Measurements from ENCODE around the gene ARHGAP22. TPM values are rescaled to one million over a fixed set of nuclear protein-coding genes. Genes with fewer than 3 reads are reported as not detected.

Gene ARHGAP22
- total RNA-seq, 1 experiment from 2014 or later: 13.5 TPM

DNA sequence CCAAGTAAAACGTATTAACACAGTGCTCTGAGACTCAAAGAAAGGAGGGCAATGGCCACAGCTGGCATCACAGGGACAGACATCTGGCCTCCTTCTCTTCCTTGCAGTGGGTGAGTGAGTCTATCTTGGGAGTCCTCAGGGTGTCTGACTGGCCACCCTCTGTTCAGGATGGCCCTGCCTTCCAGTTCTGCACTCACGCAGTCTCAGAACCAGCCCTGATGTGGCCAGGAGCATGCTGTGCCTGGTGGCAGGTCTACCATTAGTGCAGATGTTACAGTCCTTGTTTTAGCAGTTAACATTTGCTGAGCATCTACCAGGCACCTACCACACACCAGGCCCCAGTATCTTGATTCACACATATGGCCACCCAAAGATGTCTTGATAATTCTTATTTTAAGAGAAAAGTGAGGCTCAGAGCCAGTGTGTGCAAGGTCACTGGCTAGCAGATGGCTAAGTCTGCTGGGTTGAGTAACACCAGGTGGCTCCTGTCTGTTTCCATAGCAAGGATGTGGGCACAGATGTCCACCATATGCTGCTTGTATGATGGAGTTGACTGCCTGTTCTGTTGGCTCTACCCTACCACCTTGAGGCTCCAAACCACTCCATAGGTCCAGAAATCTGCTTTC is 23.2 kb upstream of the ARHGAP22 start:
- BruUV-seq (replicated peaks): no TSS peak
- Mint-ChIP-seq H3K27me3 (ENCODE audit: insufficient read depth, unreplicated experiment) (no peaks in the 10 kb centered on the region), H3K27ac (ENCODE audit: unreplicated experiment) (no peak overlapping the region), H3K9me3 (ENCODE audit: unreplicated experiment) (no peaks in the 10 kb centered on the region), H3K4me3 (ENCODE audit: unreplicated experiment) (no peak overlapping the region), H3K4me1 (ENCODE audit: low read depth, unreplicated experiment) (no peaks in the 10 kb centered on the region), H3K36me3 (ENCODE audit: insufficient read depth, unreplicated experiment) (no peaks in the 10 kb centered on the region)
- CTCF ChIA-PET: no interaction called here
- Histone ChIP-seq H3K4me3 (ENCODE audit: low read depth, low read length) (no peak overlapping the region), H3K9me3 (no peaks in the 10 kb centered on the region), H3K36me3 (ENCODE audit: control insufficient read depth, insufficient read depth, low read length) (no peaks in the 10 kb centered on the region), H3K27me3 (replicated peaks; ENCODE audit: control insufficient read depth, insufficient read depth, low read length) (no peaks in the 10 kb centered on the region), H3K4me1 (no peaks in the 10 kb centered on the region)
- intact Hi-C loops (cut with micrococcal nuclease; ENCODE audit: unreplicated experiment): no loop called here
- TF ChIP-seq, protein P1, sequence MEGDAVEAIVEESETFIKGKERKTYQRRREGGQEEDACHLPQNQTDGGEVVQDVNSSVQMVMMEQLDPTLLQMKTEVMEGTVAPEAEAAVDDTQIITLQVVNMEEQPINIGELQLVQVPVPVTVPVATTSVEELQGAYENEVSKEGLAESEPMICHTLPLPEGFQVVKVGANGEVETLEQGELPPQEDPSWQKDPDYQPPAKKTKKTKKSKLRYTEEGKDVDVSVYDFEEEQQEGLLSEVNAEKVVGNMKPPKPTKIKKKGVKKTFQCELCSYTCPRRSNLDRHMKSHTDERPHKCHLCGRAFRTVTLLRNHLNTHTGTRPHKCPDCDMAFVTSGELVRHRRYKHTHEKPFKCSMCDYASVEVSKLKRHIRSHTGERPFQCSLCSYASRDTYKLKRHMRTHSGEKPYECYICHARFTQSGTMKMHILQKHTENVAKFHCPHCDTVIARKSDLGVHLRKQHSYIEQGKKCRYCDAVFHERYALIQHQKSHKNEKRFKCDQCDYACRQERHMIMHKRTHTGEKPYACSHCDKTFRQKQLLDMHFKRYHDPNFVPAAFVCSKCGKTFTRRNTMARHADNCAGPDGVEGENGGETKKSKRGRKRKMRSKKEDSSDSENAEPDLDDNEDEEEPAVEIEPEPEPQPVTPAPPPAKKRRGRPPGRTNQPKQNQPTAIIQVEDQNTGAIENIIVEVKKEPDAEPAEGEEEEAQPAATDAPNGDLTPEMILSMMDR (IDR thresholded peaks at IDR 0.05; ENCODE audit: insufficient read depth in 1 of 2, low read depth in 1 of 2, low read length in 1 of 2, severe bottlenecking in 1 of 2, unreplicated experiment in 1 of 2): no peak
- no peak for DNase-seq
- POLR2A ChIA-PET: no interaction called here

DNA sequence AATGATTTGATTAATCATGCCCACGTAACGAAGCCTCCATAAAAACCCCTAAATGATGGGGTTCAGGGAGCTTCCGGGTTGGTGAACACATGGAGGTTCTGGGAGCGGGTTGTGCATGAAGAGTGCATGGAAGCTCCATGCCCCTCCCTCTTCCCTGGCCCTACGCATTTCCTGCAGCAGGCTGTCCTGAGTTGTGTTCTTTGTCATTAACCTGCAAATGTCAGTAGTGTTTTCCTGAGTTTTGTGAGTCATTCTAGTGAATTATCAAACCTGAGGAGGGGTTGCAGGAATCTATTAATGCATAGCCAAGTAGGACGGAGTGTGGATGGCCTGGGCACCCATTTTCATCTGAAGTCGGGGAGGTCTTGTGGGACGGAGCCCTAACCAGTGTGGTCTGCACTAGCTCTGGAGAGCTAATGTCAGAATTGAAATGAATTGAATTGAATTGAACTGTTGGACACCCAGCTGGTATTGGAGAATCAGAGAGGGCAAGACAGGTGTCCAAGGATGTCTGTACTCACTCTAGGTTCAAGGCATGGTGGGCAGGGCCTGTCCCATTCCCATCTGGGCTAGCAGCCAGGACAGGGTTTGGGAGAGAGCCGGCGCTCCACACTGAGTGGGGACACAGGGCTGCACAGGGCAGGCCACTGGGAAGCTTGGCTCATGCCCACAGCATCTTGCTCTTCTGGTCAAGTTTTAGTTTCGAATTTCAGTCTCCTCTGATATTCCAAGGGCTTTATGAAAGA is 22.3 kb upstream of the ARHGAP22 start:
- CTCF ChIA-PET: interaction anchor here (0.6 kb wide), 1 partner anchor 13 kb away, joined by 3 read pairs; no protein-coding TSS in a partner anchor
- Mint-ChIP-seq H3K4me1 (ENCODE audit: low read depth, unreplicated experiment) (no peaks in the 10 kb centered on the region), H3K27ac (ENCODE audit: unreplicated experiment) (no peak overlapping the region), H3K36me3 (ENCODE audit: insufficient read depth, unreplicated experiment) (no peaks in the 10 kb centered on the region), H3K9me3 (ENCODE audit: unreplicated experiment) (no peaks in the 10 kb centered on the region), H3K4me3 (ENCODE audit: unreplicated experiment) (no peak overlapping the region), H3K27me3 (ENCODE audit: insufficient read depth, unreplicated experiment) (no peaks in the 10 kb centered on the region)
- BruUV-seq (replicated peaks): no TSS peak
- no peaks in the 10 kb centered on the region for H3K4me1 ChIP-seq
- TF ChIP-seq, protein P1 (IDR thresholded peaks at IDR 0.05; ENCODE audit: insufficient read depth in 1 of 2, low read depth in 1 of 2, low read length in 1 of 2, severe bottlenecking in 1 of 2, unreplicated experiment in 1 of 2): no peak
- H3K27me3 ChIP-seq (replicated peaks; ENCODE audit: control insufficient read depth, insufficient read depth, low read length): no peaks in the 10 kb centered on the region
- no peak for DNase-seq
- intact Hi-C loops (cut with micrococcal nuclease; ENCODE audit: unreplicated experiment): no loop called here
- POLR2A ChIA-PET: no interaction called here
- no peaks in the 10 kb centered on the region for H3K9me3 ChIP-seq
- H3K36me3 ChIP-seq (ENCODE audit: control insufficient read depth, insufficient read depth, low read length): no peaks in the 10 kb centered on the region
- no peak overlapping the region for H3K4me3 ChIP-seq (ENCODE audit: low read depth, low read length)

DNA sequence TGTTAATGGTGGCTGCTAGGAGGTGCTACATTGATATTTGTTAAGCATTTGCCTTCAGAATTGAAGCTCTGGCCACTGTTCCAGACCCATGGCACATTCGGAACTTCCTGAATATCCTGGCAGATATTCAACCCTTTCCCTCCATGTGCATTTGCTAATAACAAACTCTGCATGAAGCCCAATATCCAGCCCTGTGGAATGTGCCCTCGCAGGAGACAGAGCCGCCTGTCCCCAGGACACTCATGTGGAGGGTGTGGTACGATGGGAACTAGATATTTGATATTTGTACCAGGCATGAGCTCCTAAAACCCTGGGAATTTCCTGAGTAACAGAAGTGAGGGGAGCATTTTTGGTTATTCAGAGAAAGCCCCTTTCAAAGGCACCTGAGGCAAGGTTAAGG is 21.6 kb upstream of the ARHGAP22 start:
- no TSS peak for BruUV-seq (replicated peaks)

More for the DNA sequence above, 21.6 kb upstream of the ARHGAP22 start:
- Histone ChIP-seq H3K4me3 (ENCODE audit: low read depth, low read length) (no peak overlapping the region), H3K4me1 (no peaks in the 10 kb centered on the region), H3K9me3 (no peaks in the 10 kb centered on the region), H3K27me3 (replicated peaks; ENCODE audit: control insufficient read depth, insufficient read depth, low read length) (no peaks in the 10 kb centered on the region), H3K36me3 (ENCODE audit: control insufficient read depth, insufficient read depth, low read length) (no peaks in the 10 kb centered on the region)
- no peaks in the 10 kb centered on the region for H3K36me3 Mint-ChIP-seq (ENCODE audit: insufficient read depth, unreplicated experiment)
- no peak overlapping the region for H3K27ac Mint-ChIP-seq (ENCODE audit: unreplicated experiment)
- CTCF ChIA-PET: interaction anchor here (0.6 kb wide), 1 partner anchor 12 kb away, joined by 3 read pairs; no protein-coding TSS in a partner anchor
- POLR2A ChIA-PET: no interaction called here
- H3K9me3 Mint-ChIP-seq (ENCODE audit: unreplicated experiment): no peaks in the 10 kb centered on the region
- intact Hi-C loops (cut with micrococcal nuclease; ENCODE audit: unreplicated experiment): no loop called here
- H3K4me1 Mint-ChIP-seq (ENCODE audit: low read depth, unreplicated experiment): no peaks in the 10 kb centered on the region
- TF ChIP-seq, protein P1 (IDR thresholded peaks at IDR 0.05; ENCODE audit: insufficient read depth in 1 of 2, low read depth in 1 of 2, low read length in 1 of 2, severe bottlenecking in 1 of 2, unreplicated experiment in 1 of 2): no peak
- DNase-seq: no peak
- H3K27me3 Mint-ChIP-seq (ENCODE audit: insufficient read depth, unreplicated experiment): no peaks in the 10 kb centered on the region
- H3K4me3 Mint-ChIP-seq (ENCODE audit: unreplicated experiment): no peak overlapping the region

Measured in Caco-2 (cell line).